Neural cell (in vitro differentiated cells): Measurements from ENCODE around the gene RNPEPL1.
"Not testable (repeated sequence)": the region's sequence is repeated elsewhere in the genome, so short reads cannot be mapped to it uniquely, and the experiment has no call there.

Source experiments
- CTCF ChIP-seq: fragments of 450-650 bp; IDR thresholded peaks from 2 replicates; pipeline ENCODE4 v1.5.1; 2014; ENCODE audit warnings: antibody characterized with exemption, mild to moderate bottlenecking, moderate library complexity; ENCODE audit not compliant: poor library complexity, severe bottlenecking
- EP300 ChIP-seq: fragments of 450-650 bp; conservative IDR thresholded peaks from 2 replicates; pipeline ENCODE4 v1.6.1; 2014; ENCODE audit warnings: antibody characterized with exemption, mild to moderate bottlenecking, moderate library complexity; ENCODE audit not compliant: poor library complexity, severe bottlenecking
- POLR2AphosphoS5 ChIP-seq: IDR thresholded peaks from 2 replicates; pipeline ENCODE4 v1.6.1; 2012
- SMC3 ChIP-seq: fragments of 450-650 bp; conservative IDR thresholded peaks from 2 replicates; pipeline ENCODE4 v1.6.1; 2014; ENCODE audit warnings: antibody characterized with exemption, mild to moderate bottlenecking, moderate library complexity; ENCODE audit not compliant: poor library complexity

DNA sequence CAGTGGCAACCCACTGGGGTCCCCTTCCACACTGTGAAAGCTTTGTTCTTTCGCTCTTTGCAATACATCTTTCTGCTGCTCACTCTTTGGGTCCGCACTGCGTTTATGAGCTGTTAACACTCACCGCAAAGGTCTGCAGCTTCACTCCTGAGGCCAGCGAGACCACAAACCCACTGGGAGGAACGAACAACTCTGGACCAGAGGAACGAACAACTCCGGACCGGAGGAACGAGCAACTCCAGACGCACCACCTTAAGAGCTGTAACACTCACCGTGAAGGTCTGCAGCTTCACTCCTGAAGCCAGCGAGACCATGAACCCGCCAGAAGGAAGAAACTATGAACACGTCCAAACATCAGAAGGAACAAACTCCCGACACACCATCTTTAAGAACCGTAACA lies 29.2 kb upstream of the RNPEPL1 start:
- TF ChIP-seq EP300, CTCF, POLR2AphosphoS5, SMC3: not testable (repeated sequence)
